ENCODE data around the gene SPEM2. TPM values are rescaled to one million over a fixed set of nuclear protein-coding genes. Genes with fewer than 3 reads are reported as not detected.

Gene SPEM2
- total and polyA plus RNA-seq, 4 donors, result not detected

DNA sequence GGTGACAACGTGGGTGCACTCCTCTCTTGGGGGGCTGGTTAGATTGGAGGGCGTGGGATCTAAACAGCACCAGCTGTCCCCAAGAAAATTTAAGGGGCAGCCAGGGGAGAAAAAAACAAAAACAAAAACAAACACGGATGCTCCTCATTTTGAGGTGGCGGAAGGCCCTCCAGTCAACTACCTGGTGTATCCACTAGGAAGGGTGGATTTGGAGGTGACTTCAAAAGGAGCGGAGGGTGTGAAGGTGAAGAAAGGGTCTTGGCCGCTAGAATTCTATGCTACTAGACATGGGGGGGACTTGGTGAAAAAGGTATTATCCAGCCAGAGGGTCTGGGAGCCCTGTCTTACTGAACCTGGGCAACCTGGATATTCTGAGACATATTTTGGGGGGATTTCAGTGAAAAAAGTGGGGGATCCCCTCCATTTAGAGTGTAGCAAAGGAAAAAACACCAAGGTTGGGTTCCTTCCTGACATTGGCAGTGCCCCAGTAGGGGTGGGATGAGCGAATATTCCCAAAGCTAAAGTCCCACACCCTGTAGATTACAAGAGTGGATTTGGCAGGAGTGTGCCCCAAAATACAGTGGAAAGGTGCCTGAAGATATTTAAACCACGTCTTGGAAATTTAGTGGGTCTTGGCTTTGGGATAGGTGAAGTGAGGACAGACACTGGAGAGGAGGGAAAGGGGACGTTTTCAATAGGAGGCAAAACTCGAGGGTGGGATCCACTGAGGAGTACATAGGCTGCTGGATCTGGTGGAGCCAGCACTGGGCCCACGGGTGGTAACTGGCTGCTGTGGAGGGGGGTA is 13.4 kb downstream of the SPEM2 start:
- WGBS, result 65% methylated on average over 11 of the region's 11 CpGs

DNA sequence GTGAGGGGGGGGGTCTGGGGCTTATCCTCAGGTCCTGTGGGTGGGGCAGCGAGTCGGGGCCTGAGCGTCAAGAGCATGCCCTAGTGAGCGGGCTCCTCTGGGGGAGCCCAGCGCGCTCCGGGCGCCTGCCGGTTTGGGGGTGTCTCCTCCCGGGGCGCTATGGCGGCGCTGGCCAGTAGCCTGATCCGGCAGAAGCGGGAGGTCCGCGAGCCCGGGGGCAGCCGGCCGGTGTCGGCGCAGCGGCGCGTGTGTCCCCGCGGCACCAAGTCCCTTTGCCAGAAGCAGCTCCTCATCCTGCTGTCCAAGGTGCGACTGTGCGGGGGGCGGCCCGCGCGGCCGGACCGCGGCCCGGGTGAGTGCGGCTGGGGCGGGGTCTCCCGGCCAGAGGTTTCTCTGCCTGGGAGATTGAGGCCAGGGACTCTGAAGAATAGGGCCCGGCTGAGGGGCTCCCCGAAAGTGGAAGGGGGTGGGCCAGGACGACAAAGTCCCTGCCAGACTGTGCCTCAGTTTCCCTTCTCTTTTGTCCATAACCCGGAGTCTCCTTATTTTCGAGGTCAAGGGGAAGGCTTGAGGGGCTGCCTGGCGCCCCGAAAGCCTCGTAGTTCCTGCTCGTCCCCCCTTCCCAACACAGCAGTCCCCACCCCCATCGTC is 14.2 kb downstream of the SPEM2 start, which contains the start of gene FGF11:
Gene FGF11 (plus strand): TSS at position 51 of the 651 bp plus-strand sequence. CDS start 109 bp downstream, at position 160.
- DNase-seq (ENCODE audit: low spot score), result no peak
- H3K4me3 ChIP-seq (ENCODE audit: low read depth in 1 of 3, low read length in 3 of 3), result peak within 1 kb of the TSS; percentile 26 to 30 (median 28)

More for the DNA sequence above, 13.4 kb downstream of the SPEM2 start:
- Histone ChIP-seq H3K9me3 (ENCODE audit: control insufficient read depth in 4 of 4, low read length in 3 of 4) (no peaks in the 10 kb centered on the region), H3K27me3 (ENCODE audit: control insufficient read depth in 4 of 4, insufficient read depth in 4 of 4, low read length in 3 of 4) (peaks cover 0 to 3% (median 0%) of the 10 kb centered on the region in 4 donors), H3K9ac (ENCODE audit: low read depth in 1 of 2, low read length in 2 of 2) (no peak overlapping the region), H3K4me1 (ENCODE audit: control insufficient read depth in 4 of 4, insufficient read depth in 4 of 4, low read length in 3 of 4) (peaks cover 20 to 48% (median 39%) of the 10 kb centered on the region in 4 donors), H3K27ac (ENCODE audit: low read depth in 1 of 2, low read length in 2 of 2) (no peak overlapping the region), H3K36me3 (ENCODE audit: control insufficient read depth in 4 of 4, insufficient read depth in 3 of 4, low read depth in 1 of 4, low read length in 3 of 4) (no peaks in the 10 kb centered on the region), H3K4me3 (ENCODE audit: low read depth in 1 of 3, low read length in 3 of 3) (peak overlapping the region in 1 of 3 donors; percentile 26)
- TF ChIP-seq, protein P1, sequence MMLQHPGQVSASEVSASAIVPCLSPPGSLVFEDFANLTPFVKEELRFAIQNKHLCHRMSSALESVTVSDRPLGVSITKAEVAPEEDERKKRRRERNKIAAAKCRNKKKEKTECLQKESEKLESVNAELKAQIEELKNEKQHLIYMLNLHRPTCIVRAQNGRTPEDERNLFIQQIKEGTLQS (IDR thresholded peaks at IDR 0.05), result no peak
- TF ChIP-seq, protein P2, sequence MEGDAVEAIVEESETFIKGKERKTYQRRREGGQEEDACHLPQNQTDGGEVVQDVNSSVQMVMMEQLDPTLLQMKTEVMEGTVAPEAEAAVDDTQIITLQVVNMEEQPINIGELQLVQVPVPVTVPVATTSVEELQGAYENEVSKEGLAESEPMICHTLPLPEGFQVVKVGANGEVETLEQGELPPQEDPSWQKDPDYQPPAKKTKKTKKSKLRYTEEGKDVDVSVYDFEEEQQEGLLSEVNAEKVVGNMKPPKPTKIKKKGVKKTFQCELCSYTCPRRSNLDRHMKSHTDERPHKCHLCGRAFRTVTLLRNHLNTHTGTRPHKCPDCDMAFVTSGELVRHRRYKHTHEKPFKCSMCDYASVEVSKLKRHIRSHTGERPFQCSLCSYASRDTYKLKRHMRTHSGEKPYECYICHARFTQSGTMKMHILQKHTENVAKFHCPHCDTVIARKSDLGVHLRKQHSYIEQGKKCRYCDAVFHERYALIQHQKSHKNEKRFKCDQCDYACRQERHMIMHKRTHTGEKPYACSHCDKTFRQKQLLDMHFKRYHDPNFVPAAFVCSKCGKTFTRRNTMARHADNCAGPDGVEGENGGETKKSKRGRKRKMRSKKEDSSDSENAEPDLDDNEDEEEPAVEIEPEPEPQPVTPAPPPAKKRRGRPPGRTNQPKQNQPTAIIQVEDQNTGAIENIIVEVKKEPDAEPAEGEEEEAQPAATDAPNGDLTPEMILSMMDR (IDR thresholded peaks at IDR 0.05; ENCODE audit: low read depth, low read length, missing input control), result no peak
- TF ChIP-seq, protein P3, sequence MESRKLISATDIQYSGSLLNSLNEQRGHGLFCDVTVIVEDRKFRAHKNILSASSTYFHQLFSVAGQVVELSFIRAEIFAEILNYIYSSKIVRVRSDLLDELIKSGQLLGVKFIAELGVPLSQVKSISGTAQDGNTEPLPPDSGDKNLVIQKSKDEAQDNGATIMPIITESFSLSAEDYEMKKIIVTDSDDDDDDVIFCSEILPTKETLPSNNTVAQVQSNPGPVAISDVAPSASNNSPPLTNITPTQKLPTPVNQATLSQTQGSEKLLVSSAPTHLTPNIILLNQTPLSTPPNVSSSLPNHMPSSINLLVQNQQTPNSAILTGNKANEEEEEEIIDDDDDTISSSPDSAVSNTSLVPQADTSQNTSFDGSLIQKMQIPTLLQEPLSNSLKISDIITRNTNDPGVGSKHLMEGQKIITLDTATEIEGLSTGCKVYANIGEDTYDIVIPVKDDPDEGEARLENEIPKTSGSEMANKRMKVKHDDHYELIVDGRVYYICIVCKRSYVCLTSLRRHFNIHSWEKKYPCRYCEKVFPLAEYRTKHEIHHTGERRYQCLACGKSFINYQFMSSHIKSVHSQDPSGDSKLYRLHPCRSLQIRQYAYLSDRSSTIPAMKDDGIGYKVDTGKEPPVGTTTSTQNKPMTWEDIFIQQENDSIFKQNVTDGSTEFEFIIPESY (IDR thresholded peaks at IDR 0.05), result no peak
- DNase-seq (ENCODE audit: low spot score), result no peak

DNA sequence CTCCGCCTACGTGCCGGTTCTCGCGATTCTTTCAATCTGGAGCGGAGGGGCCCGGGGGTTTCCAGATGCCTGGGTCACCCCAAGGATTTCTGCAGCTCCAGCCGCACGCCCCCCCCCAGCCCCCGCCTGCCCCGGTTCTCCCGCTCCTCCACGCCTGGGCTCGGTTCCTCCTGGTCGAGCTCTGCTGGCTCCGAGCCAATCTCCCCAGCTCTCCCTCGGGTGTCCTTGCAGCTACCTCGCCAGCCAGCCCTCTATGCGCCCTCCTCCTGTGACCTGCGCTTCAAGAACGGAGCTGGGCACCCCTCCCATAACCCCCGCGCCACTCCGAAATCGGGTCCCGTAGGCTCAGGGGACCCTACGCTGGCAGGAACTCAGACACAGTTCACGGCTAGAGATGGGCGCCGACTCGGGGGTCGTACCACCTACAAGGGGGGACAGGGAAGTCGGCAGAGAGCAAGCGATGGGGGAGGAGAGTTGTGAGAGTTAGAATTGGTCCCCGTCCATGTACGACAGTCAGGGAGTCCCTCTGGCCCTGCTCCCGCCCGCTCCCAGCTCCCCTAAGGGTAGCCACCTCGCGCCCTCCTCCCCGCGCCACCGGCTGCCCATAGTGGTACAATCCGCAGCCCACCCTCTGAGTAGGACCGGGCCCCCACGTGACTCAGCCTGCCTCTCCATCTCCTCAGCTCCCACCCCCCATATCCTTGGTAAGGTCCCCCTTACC is 14.9 kb downstream of the SPEM2 start:
- no peak overlapping the region for H3K27ac ChIP-seq (ENCODE audit: low read depth in 1 of 2, low read length in 2 of 2)
- H3K9ac ChIP-seq (ENCODE audit: low read depth in 1 of 2, low read length in 2 of 2), result no peak overlapping the region
- 3% methylated on average over 46 of the region's 46 CpGs for WGBS
- peak; percentile 38 for DNase-seq (ENCODE audit: low spot score)
- peaks cover 28 to 56% (median 45%) of the 10 kb centered on the region in 4 donors for H3K4me1 ChIP-seq (ENCODE audit: control insufficient read depth in 4 of 4, insufficient read depth in 4 of 4, low read length in 3 of 4)
- no peaks in the 10 kb centered on the region for H3K9me3 ChIP-seq (ENCODE audit: control insufficient read depth in 4 of 4, low read length in 3 of 4)
- H3K27me3 ChIP-seq (ENCODE audit: control insufficient read depth in 4 of 4, insufficient read depth in 4 of 4, low read length in 3 of 4), result peaks cover 0 to 3% (median 0%) of the 10 kb centered on the region in 4 donors
- H3K36me3 ChIP-seq (ENCODE audit: control insufficient read depth in 4 of 4, insufficient read depth in 3 of 4, low read depth in 1 of 4, low read length in 3 of 4), result no peaks in the 10 kb centered on the region
- H3K4me3 ChIP-seq (ENCODE audit: low read depth in 1 of 3, low read length in 3 of 3), result peak overlapping the region; percentile 26 to 30 (median 28)
- no peak for TF ChIP-seq JUND (IDR thresholded peaks at IDR 0.05)
- no peak for TF ChIP-seq FOXA1 (IDR thresholded peaks at IDR 0.05)
- no peak for TF ChIP-seq RAD21 (IDR thresholded peaks at IDR 0.05)
- TF ChIP-seq, protein P4, sequence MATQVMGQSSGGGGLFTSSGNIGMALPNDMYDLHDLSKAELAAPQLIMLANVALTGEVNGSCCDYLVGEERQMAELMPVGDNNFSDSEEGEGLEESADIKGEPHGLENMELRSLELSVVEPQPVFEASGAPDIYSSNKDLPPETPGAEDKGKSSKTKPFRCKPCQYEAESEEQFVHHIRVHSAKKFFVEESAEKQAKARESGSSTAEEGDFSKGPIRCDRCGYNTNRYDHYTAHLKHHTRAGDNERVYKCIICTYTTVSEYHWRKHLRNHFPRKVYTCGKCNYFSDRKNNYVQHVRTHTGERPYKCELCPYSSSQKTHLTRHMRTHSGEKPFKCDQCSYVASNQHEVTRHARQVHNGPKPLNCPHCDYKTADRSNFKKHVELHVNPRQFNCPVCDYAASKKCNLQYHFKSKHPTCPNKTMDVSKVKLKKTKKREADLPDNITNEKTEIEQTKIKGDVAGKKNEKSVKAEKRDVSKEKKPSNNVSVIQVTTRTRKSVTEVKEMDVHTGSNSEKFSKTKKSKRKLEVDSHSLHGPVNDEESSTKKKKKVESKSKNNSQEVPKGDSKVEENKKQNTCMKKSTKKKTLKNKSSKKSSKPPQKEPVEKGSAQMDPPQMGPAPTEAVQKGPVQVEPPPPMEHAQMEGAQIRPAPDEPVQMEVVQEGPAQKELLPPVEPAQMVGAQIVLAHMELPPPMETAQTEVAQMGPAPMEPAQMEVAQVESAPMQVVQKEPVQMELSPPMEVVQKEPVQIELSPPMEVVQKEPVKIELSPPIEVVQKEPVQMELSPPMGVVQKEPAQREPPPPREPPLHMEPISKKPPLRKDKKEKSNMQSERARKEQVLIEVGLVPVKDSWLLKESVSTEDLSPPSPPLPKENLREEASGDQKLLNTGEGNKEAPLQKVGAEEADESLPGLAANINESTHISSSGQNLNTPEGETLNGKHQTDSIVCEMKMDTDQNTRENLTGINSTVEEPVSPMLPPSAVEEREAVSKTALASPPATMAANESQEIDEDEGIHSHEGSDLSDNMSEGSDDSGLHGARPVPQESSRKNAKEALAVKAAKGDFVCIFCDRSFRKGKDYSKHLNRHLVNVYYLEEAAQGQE (IDR thresholded peaks at IDR 0.05), result no peak
- TF ChIP-seq, protein P5, sequence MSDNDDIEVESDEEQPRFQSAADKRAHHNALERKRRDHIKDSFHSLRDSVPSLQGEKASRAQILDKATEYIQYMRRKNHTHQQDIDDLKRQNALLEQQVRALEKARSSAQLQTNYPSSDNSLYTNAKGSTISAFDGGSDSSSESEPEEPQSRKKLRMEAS (IDR thresholded peaks at IDR 0.05), result no peak
- TF ChIP-seq, protein P3 (IDR thresholded peaks at IDR 0.05), result no peak
- TF ChIP-seq GABPA (IDR thresholded peaks at IDR 0.05 in 1 of 2, conservative IDR thresholded peaks at IDR 0.05 in 1 of 2), result no peak
- no peak for TF ChIP-seq NR2F2 (IDR thresholded peaks at IDR 0.05)
- TF ChIP-seq RXRA (IDR thresholded peaks at IDR 0.05), result no peak
- TF ChIP-seq TAF1 (conservative IDR thresholded peaks at IDR 0.05), result no peak

More for the DNA sequence above, 14.2 kb downstream of the SPEM2 start, which contains the start of gene FGF11:
- Histone ChIP-seq H3K27me3 (ENCODE audit: control insufficient read depth in 4 of 4, insufficient read depth in 4 of 4, low read length in 3 of 4) (peaks cover 0 to 3% (median 0%) of the 10 kb centered on the region in 4 donors), H3K27ac (ENCODE audit: low read depth in 1 of 2, low read length in 2 of 2) (no peak within 1 kb of the TSS), H3K9me3 (ENCODE audit: control insufficient read depth in 4 of 4, low read length in 3 of 4) (no peaks in the 10 kb centered on the region), H3K36me3 (ENCODE audit: control insufficient read depth in 4 of 4, insufficient read depth in 3 of 4, low read depth in 1 of 4, low read length in 3 of 4) (no peaks in the 10 kb centered on the region), H3K4me1 (ENCODE audit: control insufficient read depth in 4 of 4, insufficient read depth in 4 of 4, low read length in 3 of 4) (peaks cover 23 to 54% (median 45%) of the 10 kb centered on the region in 4 donors), H3K9ac (ENCODE audit: low read depth in 1 of 2, low read length in 2 of 2) (no peak within 1 kb of the TSS)
- TF ChIP-seq RXRA (IDR thresholded peaks at IDR 0.05) (no peak), YY1 (IDR thresholded peaks at IDR 0.05) (no peak), NR2F2 (IDR thresholded peaks at IDR 0.05) (no peak)
- 11% methylated on average over 50 of the region's 50 CpGs for WGBS
